Measurements from ENCODE around the gene PRKG2.

The PRKG2 gene

GRCh38 chr4:81038636-81039350, 176.2 kb downstream of the PRKG2 start:
- no peak for DNase-seq (ENCODE audit: low read depth in 2 of 2)

All from stimulated activated CD4-positive, alpha-beta T cell treated with anti-CD3 and anti-CD28 coated beads, Interleukin-4, amount 100 ng/mL, for 48 hours (primary cell).